Umbilical cord (tissue), 2 donors: ENCODE results near the gene PFKP. TPM values are rescaled to one million over a fixed set of nuclear protein-coding genes. Genes with fewer than 3 reads are reported as not detected.
A peak's percentile ranks its signal among the peaks of the same experiment; 100 is the strongest.

Experiments
- DNase-seq: peaks from one replicate; pipeline ENCODE4 v3.0.0-alpha.2; 2015; ENCODE audit warnings: low spot score
- total RNA-seq: library from RNA; depleted of rRNA; stranded (reverse); fragments of >200 nt; gene quantifications from one replicate; pipeline ENCODE4 v1.2.3, GENCODE V29; 2014; ENCODE audit warnings: low replicate concordance; ENCODE audit not compliant: insufficient read depth

Gene PFKP
- total RNA-seq, 1 donor from 2014 or later, result 174 TPM

GRCh38 chr10:3133948-3134347 is 66.6 kb downstream of the PFKP start:
- no peak for DNase-seq

- no peak for DNase-seq
Measured at GRCh38 chr10:3135006-3135405, 67.7 kb downstream of the PFKP start.

- no peak for DNase-seq
Measured at GRCh38 chr10:3136336-3136735, 69.0 kb downstream of the PFKP start.

- DNase-seq, result no peak
Measured at GRCh38 chr10:3136763-3137611, 69.6 kb downstream of the PFKP start.

GRCh38 chr10:3137958-3138726 is 70.8 kb downstream of the PFKP start:
- DNase-seq, result no peak

- DNase-seq, result no peak
Measured at GRCh38 chr10:3139216-3139910, 72.0 kb downstream of the PFKP start.

- DNase-seq, result no peak
Measured at GRCh38 chr10:3140280-3140679, 72.9 kb downstream of the PFKP start.

GRCh38 chr10:3141351-3142005 is 74.1 kb downstream of the PFKP start:
- peak; percentile 23 for DNase-seq

GRCh38 chr10:3142146-3142875 is 75.0 kb downstream of the PFKP start:
- no peak for DNase-seq

- DNase-seq, result no peak
Measured at GRCh38 chr10:3143366-3143765, 76.0 kb downstream of the PFKP start.

- DNase-seq, result no peak
Measured at GRCh38 chr10:3143791-3144434, 76.6 kb downstream of the PFKP start.

- DNase-seq, result no peak
Measured at GRCh38 chr10:3145366-3145765, 78.0 kb downstream of the PFKP start.

GRCh38 chr10:3146289-3146688 is 78.9 kb downstream of the PFKP start:
- no peak for DNase-seq

- no peak for DNase-seq
Measured at GRCh38 chr10:3147117-3147820, 79.9 kb downstream of the PFKP start.

- DNase-seq, result no peak
Measured at GRCh38 chr10:3148041-3148440, 80.7 kb downstream of the PFKP start.

GRCh38 chr10:3148994-3149393 is 81.6 kb downstream of the PFKP start:
- DNase-seq, result no peak

- no peak for DNase-seq
Measured at GRCh38 chr10:3149918-3150317, 82.6 kb downstream of the PFKP start.

- DNase-seq, result no peak
Measured at GRCh38 chr10:3150366-3150765, 83.0 kb downstream of the PFKP start.

- no peak for DNase-seq
Measured at GRCh38 chr10:3150961-3151360, 83.6 kb downstream of the PFKP start.
